Caco-2 (cell line): ENCODE measurements around the gene ST6GALNAC2. TPM values are rescaled to one million over a fixed set of nuclear protein-coding genes. Genes with fewer than 3 reads are reported as not detected.

Experiments used
- BruUV-seq: library from RNA; stranded (reverse); fragments of 400-500 nt; replicated peaks from 2 replicates; lab custom pipeline; 2021; lab: Mats Ljungman, UMichigan
- CTCF ChIA-PET: fragments of 300-600 bp; sonication (Branson Sonifier 250); formaldehyde crosslinking; loops from one replicate; lab custom pipeline; 2022; ENCODE audit warnings: antibody characterized with exemption; lab: Charles Lee
- POLR2A ChIA-PET: fragments of 300-600 bp; sonication (Branson Sonifier 250); formaldehyde crosslinking; loops from one replicate; lab custom pipeline; 2022; ENCODE audit warnings: antibody characterized with exemption; lab: Charles Lee
- DNase-seq, 2 experiments: peaks; one replicate each; pipeline versions ENCODE4 v3.0.0 to v3.0.0-alpha.2; 2020 to 2022
- H3K27me3 ChIP-seq: replicated peaks from 2 replicates; pipeline ENCODE4 v1.6.0; 2011; ENCODE audit warnings: low read length; ENCODE audit not compliant: control insufficient read depth, insufficient read depth
- H3K36me3 ChIP-seq: 2 replicates; pipeline ENCODE4 v1.5.1; 2011; ENCODE audit warnings: low read length; ENCODE audit not compliant: control insufficient read depth, insufficient read depth
- H3K4me1 ChIP-seq: fragments of 250-450 bp; sonication (Bioruptor Pico); 2 replicates; pipeline ENCODE4 v1.5.1; 2020; ENCODE audit warnings: mild to moderate bottlenecking
- H3K4me3 ChIP-seq: 2 replicates; pipeline ENCODE4 v1.5.1; 2011; ENCODE audit warnings: low read depth, mild to moderate bottlenecking, control low read depth, low read length
- H3K9me3 ChIP-seq: fragments of 250-450 bp; sonication (Bioruptor Pico); 2 replicates; pipeline ENCODE4 v1.5.1; 2020; ENCODE audit warnings: mild to moderate bottlenecking, moderate library complexity
- H3K27ac Mint-ChIP-seq: one replicate; pipeline ENCODE4 v1.8.0; 2022; ENCODE audit warnings: mixed read lengths; ENCODE audit not compliant: unreplicated experiment
- H3K27me3 Mint-ChIP-seq: one replicate; pipeline ENCODE4 v1.8.0; 2022; ENCODE audit warnings: mixed read lengths; ENCODE audit not compliant: insufficient read depth, unreplicated experiment
- H3K36me3 Mint-ChIP-seq: one replicate; pipeline ENCODE4 v1.8.0; 2022; ENCODE audit warnings: mild to moderate bottlenecking, mixed read lengths; ENCODE audit not compliant: insufficient read depth, unreplicated experiment
- H3K4me1 Mint-ChIP-seq: one replicate; pipeline ENCODE4 v1.8.0; 2022; ENCODE audit warnings: low read depth, mixed read lengths; ENCODE audit not compliant: unreplicated experiment
- H3K4me3 Mint-ChIP-seq: one replicate; pipeline ENCODE4 v1.8.0; 2022; ENCODE audit warnings: mild to moderate bottlenecking, moderate library complexity, mixed read lengths; ENCODE audit not compliant: unreplicated experiment
- H3K9me3 Mint-ChIP-seq: one replicate; pipeline ENCODE4 v1.8.0; 2022; ENCODE audit warnings: mixed read lengths; ENCODE audit not compliant: unreplicated experiment
- intact Hi-C: fragments of 100-400 bp; cut with micrococcal nuclease; formaldehyde crosslinking; loops from one replicate; pipeline ENCODE4 v1.10.0; 2022; ENCODE audit not compliant: unreplicated experiment
- total RNA-seq: library from RNA; stranded (reverse); gene quantifications from 2 replicates; pipeline ENCODE4 v1.2.3, GENCODE V29; 2022
- TF ChIP-seq, protein P1 (sequence below), 2 experiments: fragments of 200-600 bp in 1 of 2; IDR thresholded peaks; 1 replicate in 1 of 2; 2 replicates in 1 of 2; pipeline versions ENCODE4 v1.5.1 to v1.8.0; 2011 to 2022; ENCODE audit warnings: antibody characterized with exemption in 1 of 2, control low read depth in 1 of 2, inconsistent platforms in 1 of 2, low read depth in 1 of 2, low read length in 1 of 2, mild to moderate bottlenecking in 1 of 2, moderate library complexity in 1 of 2; ENCODE audit not compliant: insufficient read depth in 1 of 2, severe bottlenecking in 1 of 2, unreplicated experiment in 1 of 2

ST6GALNAC2 gene
- total RNA-seq, 1 experiment from 2014 or later, result 0.77 TPM

DNA sequence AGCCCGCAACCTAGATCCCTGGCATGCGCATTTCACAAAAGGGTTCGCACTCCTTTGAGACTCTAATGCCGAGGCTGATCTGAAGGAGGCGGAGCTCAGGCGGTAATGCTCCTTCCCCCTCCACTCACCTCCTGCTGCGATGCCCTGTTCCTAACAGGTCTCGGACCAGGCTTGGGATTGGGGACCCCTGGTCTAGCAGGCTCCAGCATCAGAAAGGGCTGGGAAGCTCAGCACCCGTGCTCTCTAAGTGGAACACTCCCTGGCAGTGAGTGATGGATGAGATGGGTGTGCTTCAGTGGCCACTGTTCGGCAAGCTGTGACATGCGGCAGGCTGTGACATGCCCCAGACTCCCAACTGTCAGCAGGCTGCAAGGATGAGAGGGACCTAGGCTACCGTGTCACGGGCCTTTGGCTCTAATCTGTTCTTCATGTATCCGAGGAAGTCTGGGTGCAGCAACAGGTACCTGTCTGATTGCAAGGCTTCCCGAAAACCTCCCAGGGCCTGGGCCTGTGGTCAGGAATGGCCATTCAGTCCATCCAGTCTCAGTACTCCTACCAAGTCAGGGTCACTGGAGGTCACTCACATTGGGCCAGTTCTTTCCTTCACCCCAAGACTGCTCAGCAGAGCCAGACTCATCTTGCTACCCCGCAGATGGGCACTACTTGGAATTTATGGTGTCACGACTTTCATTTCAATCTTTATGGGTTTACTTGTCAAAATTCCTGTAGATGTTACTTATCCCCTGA lies 1.3 kb upstream of the ST6GALNAC2 start:
- H3K9me3 Mint-ChIP-seq, result no peaks in the 10 kb centered on the region
- H3K27me3 ChIP-seq, result no peaks in the 10 kb centered on the region
- H3K4me3 ChIP-seq, result no peak overlapping the region
- TF ChIP-seq, protein P1, sequence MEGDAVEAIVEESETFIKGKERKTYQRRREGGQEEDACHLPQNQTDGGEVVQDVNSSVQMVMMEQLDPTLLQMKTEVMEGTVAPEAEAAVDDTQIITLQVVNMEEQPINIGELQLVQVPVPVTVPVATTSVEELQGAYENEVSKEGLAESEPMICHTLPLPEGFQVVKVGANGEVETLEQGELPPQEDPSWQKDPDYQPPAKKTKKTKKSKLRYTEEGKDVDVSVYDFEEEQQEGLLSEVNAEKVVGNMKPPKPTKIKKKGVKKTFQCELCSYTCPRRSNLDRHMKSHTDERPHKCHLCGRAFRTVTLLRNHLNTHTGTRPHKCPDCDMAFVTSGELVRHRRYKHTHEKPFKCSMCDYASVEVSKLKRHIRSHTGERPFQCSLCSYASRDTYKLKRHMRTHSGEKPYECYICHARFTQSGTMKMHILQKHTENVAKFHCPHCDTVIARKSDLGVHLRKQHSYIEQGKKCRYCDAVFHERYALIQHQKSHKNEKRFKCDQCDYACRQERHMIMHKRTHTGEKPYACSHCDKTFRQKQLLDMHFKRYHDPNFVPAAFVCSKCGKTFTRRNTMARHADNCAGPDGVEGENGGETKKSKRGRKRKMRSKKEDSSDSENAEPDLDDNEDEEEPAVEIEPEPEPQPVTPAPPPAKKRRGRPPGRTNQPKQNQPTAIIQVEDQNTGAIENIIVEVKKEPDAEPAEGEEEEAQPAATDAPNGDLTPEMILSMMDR (IDR thresholded peaks at IDR 0.05; ENCODE audit: insufficient read depth in 1 of 2, low read depth in 1 of 2, low read length in 1 of 2, severe bottlenecking in 1 of 2, unreplicated experiment in 1 of 2), result no peak
- ChIA-PET POLR2A (no interaction called here), CTCF (interaction anchor here (1.0 to 1.5 kb wide), 2 partner anchors 63 to 94 kb away, joined by 3 to 4 read pairs; no protein-coding TSS in a partner anchor)
- no peaks in the 10 kb centered on the region for H3K36me3 ChIP-seq
- intact Hi-C loops, result loop anchor here (5.0 kb wide), 1 partner anchor 35 kb away; no protein-coding TSS in a partner anchor
- H3K27me3 Mint-ChIP-seq, result no peaks in the 10 kb centered on the region
- peaks cover 20% of the 10 kb centered on the region for H3K4me1 Mint-ChIP-seq
- no TSS peak for BruUV-seq
- H3K36me3 Mint-ChIP-seq, result no peaks in the 10 kb centered on the region
- H3K4me3 Mint-ChIP-seq, result peak overlapping the region; percentile 38
- peaks cover 28% of the 10 kb centered on the region for H3K4me1 ChIP-seq
- DNase-seq, result no peak
- no peak overlapping the region for H3K27ac Mint-ChIP-seq
- H3K9me3 ChIP-seq, result no peaks in the 10 kb centered on the region

- Mint-ChIP-seq H3K27me3 (no peaks in the 10 kb centered on the region), H3K27ac (no peak overlapping the region), H3K9me3 (no peaks in the 10 kb centered on the region), H3K4me1 (peaks cover 20% of the 10 kb centered on the region), H3K4me3 (peak overlapping the region; percentile 62), H3K36me3 (no peaks in the 10 kb centered on the region)
- intact Hi-C loops, result loop anchor here (5.0 kb wide), 1 partner anchor 37 kb away; no protein-coding TSS in a partner anchor
- DNase-seq, result no peak
- ChIA-PET POLR2A (no interaction called here), CTCF (interaction anchor here (1.5 kb wide), 1 partner anchor 62 kb away, joined by 3 read pairs; no protein-coding TSS in a partner anchor)
- Histone ChIP-seq H3K4me1 (peaks cover 28% of the 10 kb centered on the region), H3K4me3 (peak overlapping the region; percentile 40), H3K36me3 (no peaks in the 10 kb centered on the region), H3K27me3 (no peaks in the 10 kb centered on the region), H3K9me3 (no peaks in the 10 kb centered on the region)
- TF ChIP-seq, protein P1 (IDR thresholded peaks at IDR 0.05; ENCODE audit: insufficient read depth in 1 of 2, low read depth in 1 of 2, low read length in 1 of 2, severe bottlenecking in 1 of 2, unreplicated experiment in 1 of 2), result no peak
- TSS peak; percentile 46 for BruUV-seq
These were observed 519 bp downstream of the ST6GALNAC2 start for GRCh38 chr17:76585033-76585648.

DNA sequence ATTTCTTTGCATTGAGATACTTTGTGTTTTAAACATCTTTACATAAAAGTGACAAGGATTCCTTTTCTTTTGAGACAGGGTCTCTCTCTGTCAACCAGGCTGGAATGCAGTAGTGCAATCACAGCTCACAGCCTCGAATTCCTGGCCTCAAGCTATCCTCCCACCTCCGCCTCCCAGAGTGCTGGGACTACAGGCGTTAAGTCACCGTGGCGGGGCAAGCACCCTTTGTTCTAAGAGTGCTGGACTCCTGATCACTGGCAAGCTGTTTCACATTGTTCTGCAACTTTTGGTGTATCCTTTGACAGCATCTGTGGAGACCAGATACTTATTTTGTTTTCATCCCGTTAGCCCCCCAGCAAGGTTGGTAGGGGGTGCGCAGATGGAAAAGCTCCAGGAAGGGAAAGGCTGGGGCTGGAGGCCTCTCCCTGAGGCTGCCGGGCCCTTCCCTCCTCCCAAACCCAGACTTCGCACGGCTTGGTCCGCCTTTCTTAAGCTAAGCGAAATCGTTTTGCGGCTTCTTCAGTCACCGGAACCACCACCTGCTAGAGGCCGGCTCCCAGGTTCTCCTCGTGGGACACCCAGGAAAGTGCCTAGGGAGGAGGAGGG lies 1.1 kb downstream of the ST6GALNAC2 start:
- intact Hi-C loops, result loop anchor here (5.0 kb wide), 1 partner anchor 38 kb away; no protein-coding TSS in a partner anchor
- Mint-ChIP-seq H3K4me3 (peak overlapping the region; percentile 62), H3K9me3 (no peaks in the 10 kb centered on the region), H3K36me3 (no peaks in the 10 kb centered on the region), H3K27ac (no peak overlapping the region), H3K4me1 (peaks cover 14% of the 10 kb centered on the region), H3K27me3 (no peaks in the 10 kb centered on the region)
- CTCF ChIA-PET, result interaction anchor here (0.5 kb wide), 1 partner anchor 94 kb away, joined by 3 read pairs; no protein-coding TSS in a partner anchor
- H3K36me3 ChIP-seq, result no peaks in the 10 kb centered on the region
- peaks cover 27% of the 10 kb centered on the region for H3K4me1 ChIP-seq
- TF ChIP-seq, protein P1 (IDR thresholded peaks at IDR 0.05; ENCODE audit: insufficient read depth in 1 of 2, low read depth in 1 of 2, low read length in 1 of 2, severe bottlenecking in 1 of 2, unreplicated experiment in 1 of 2), result no peak
- DNase-seq, result no peak
- BruUV-seq, result no TSS peak
- H3K9me3 ChIP-seq, result no peaks in the 10 kb centered on the region
- no peaks in the 10 kb centered on the region for H3K27me3 ChIP-seq
- H3K4me3 ChIP-seq, result no peak overlapping the region
- POLR2A ChIA-PET, result interaction anchor here (0.6 kb wide), 1 partner anchor 68 kb away, joined by 4 read pairs; no protein-coding TSS in a partner anchor
